Pons (tissue), 1 donor: ENCODE measurements around the gene FGFR4.

Experiments used
- DNase-seq: peaks from one replicate; pipeline ENCODE4 v3.0.0-alpha.2; 2016; ENCODE audit warnings: low spot score

Gene FGFR4

GRCh38 chr5:177103523-177104253 lies 17.0 kb downstream of the FGFR4 start:
- DNase-seq = no peak

- no peak for DNase-seq
These were observed 19.2 kb downstream of the FGFR4 start for GRCh38 chr5:177105691-177106476.

GRCh38 chr5:177107159-177107558 lies 20.4 kb downstream of the FGFR4 start:
- no peak for DNase-seq

GRCh38 chr5:177109810-177110209 lies 23.1 kb downstream of the FGFR4 start:
- DNase-seq = no peak

GRCh38 chr5:177111720-177112394 lies 25.1 kb downstream of the FGFR4 start:
- peak; percentile 37 for DNase-seq

GRCh38 chr5:177112589-177113220 lies 26.0 kb downstream of the FGFR4 start:
- DNase-seq = no peak

GRCh38 chr5:177113566-177114424 lies 27.1 kb downstream of the FGFR4 start:
- peak; percentile 87 for DNase-seq

GRCh38 chr5:177116631-177117373 lies 30.1 kb downstream of the FGFR4 start:
- peak; percentile 78 for DNase-seq

- no peak for DNase-seq
These were observed 30.8 kb downstream of the FGFR4 start for GRCh38 chr5:177117441-177118045.

GRCh38 chr5:177122566-177122965 lies 35.9 kb downstream of the FGFR4 start:
- DNase-seq = no peak

- no peak for DNase-seq
These were observed 37.2 kb downstream of the FGFR4 start for GRCh38 chr5:177123789-177124485.

GRCh38 chr5:177124486-177124991 lies 37.8 kb downstream of the FGFR4 start:
- DNase-seq = no peak

- DNase-seq = no peak
These were observed 40.1 kb downstream of the FGFR4 start for GRCh38 chr5:177126771-177127170.

GRCh38 chr5:177128551-177128981 lies 41.9 kb downstream of the FGFR4 start:
- no peak for DNase-seq

GRCh38 chr5:177130211-177131018 lies 43.7 kb downstream of the FGFR4 start:
- DNase-seq = no peak

- DNase-seq = no peak
These were observed 44.3 kb downstream of the FGFR4 start for GRCh38 chr5:177131019-177131320.

- no peak for DNase-seq
These were observed 44.8 kb downstream of the FGFR4 start for GRCh38 chr5:177131352-177132135.
